ENCODE results near the gene SRCIN1.

- TF ChIP-seq CTCF (IDR thresholded peaks at IDR 0.05) = no peak
- no peak for TF ChIP-seq EP300 (IDR thresholded peaks at IDR 0.05)
These were observed 95.9 kb downstream of the SRCIN1 start for GRCh38 chr17:38509772-38510420.

All from esophagus muscularis mucosa (tissue), 3 donors.